OCI-LY3 (cell line): ENCODE data around the gene BAZ2B.

ENCODE experiments used
- EZH2phosphoT487 ChIP-seq: fragments of 200-600 bp; shearing (Covaris generic); IDR thresholded peaks from 2 replicates; pipeline ENCODE4 v1.6.1; 2018; ENCODE audit warnings: antibody characterized with exemption, mixed run types, low read depth
- TF ChIP-seq, protein P1 (sequence below): fragments of 200-600, 300-600 bp; sonication (generic); IDR thresholded peaks from 2 replicates; pipeline ENCODE4 v1.5.1; 2014; ENCODE audit warnings: antibody characterized with exemption, low read length, low read depth

DNA sequence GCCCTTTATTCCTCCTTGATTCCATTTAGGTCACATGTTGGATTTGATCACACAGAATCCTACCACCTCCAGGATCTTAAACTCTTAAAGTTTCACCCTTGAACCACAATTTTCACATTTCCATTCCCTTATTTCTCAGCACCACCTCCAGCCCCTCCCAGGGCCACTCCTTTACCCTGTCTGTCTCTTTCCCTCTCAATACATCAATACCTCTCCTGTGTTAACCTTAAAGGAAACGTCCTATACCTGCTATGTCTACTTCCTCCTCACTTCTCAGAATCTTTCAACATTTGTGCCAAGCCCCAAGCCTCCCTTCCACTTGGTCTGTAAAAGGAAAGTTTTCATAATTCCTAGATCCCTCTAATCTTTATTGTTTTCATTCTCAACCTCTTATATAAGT, 158.8 kb downstream of the BAZ2B start:
- TF ChIP-seq, protein P1, sequence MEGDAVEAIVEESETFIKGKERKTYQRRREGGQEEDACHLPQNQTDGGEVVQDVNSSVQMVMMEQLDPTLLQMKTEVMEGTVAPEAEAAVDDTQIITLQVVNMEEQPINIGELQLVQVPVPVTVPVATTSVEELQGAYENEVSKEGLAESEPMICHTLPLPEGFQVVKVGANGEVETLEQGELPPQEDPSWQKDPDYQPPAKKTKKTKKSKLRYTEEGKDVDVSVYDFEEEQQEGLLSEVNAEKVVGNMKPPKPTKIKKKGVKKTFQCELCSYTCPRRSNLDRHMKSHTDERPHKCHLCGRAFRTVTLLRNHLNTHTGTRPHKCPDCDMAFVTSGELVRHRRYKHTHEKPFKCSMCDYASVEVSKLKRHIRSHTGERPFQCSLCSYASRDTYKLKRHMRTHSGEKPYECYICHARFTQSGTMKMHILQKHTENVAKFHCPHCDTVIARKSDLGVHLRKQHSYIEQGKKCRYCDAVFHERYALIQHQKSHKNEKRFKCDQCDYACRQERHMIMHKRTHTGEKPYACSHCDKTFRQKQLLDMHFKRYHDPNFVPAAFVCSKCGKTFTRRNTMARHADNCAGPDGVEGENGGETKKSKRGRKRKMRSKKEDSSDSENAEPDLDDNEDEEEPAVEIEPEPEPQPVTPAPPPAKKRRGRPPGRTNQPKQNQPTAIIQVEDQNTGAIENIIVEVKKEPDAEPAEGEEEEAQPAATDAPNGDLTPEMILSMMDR = no peak
- TF ChIP-seq EZH2phosphoT487 = no peak
